Sigmoid colon (tissue), 7 donors: ENCODE results near the gene CFLAR. TPM values are rescaled to one million over a fixed set of nuclear protein-coding genes. Genes with fewer than 3 reads are reported as not detected.

ENCODE experiments used
- DNase-seq: peaks from one replicate; pipeline ENCODE4 v3.0.0-alpha.2; 2019
- H3K27ac ChIP-seq, 4 donors: fragments of 200-600 bp; sonication (generic); one replicate each; pipeline ENCODE4 v1.5.1; 2016 to 2019; ENCODE audit warnings: mild to moderate bottlenecking in 1 of 4
- H3K27me3 ChIP-seq, 3 donors: fragments of 200-600 bp; sonication (generic); one replicate each; pipeline ENCODE4 v1.5.1; 2019; ENCODE audit warnings: mild to moderate bottlenecking in 1 of 3
- H3K36me3 ChIP-seq, 4 donors: fragments of 200-600 bp; sonication (generic); one replicate each; pipeline ENCODE4 v1.5.1; 2016 to 2019
- H3K4me1 ChIP-seq, 4 donors: fragments of 200-600 bp; sonication (generic); one replicate each; pipeline ENCODE4 v1.5.1; 2017 to 2019
- H3K4me3 ChIP-seq, 4 donors: fragments of 200-600 bp; sonication (generic); one replicate each; pipeline ENCODE4 v1.5.1; 2017 to 2019; ENCODE audit warnings: mild to moderate bottlenecking in 2 of 4, moderate library complexity in 1 of 4
- H3K9me3 ChIP-seq, 4 donors: fragments of 200-600 bp in 3 of 4; sonication (generic) in 3 of 4; one replicate each; pipeline versions ENCODE4 v1.5.1 to v1.6.1; 2013 to 2019
- CTCF ChIP-seq, 4 experiments: fragments of 450-650 bp in 3 of 4; fragments of 200-600 bp in 1 of 4; IDR thresholded peaks; one replicate each; pipeline ENCODE4 v1.5.1; 2016 to 2019; ENCODE audit warnings: antibody characterized with exemption in 4 of 4, mild to moderate bottlenecking in 3 of 4, moderate library complexity in 2 of 4
- EP300 ChIP-seq, 4 donors: sonication (generic); formaldehyde crosslinking; IDR thresholded peaks; one replicate each; pipeline ENCODE4 v1.6.1; 2017; ENCODE audit warnings: antibody characterized with exemption in 4 of 4
- POLR2A ChIP-seq, 2 donors: fragments of 450-650 bp; IDR thresholded peaks; one replicate each; pipeline ENCODE4 v1.6.1; 2016; ENCODE audit warnings: antibody characterized with exemption in 2 of 2, mild to moderate bottlenecking in 2 of 2, moderate library complexity in 2 of 2
- POLR2AphosphoS5 ChIP-seq, 4 donors: sonication (generic); formaldehyde crosslinking; IDR thresholded peaks; one replicate each; pipeline ENCODE4 v1.6.1; 2017; ENCODE audit warnings: antibody characterized with exemption in 4 of 4
- WGBS, 2 donors: extraction: QIAGEN DNeasy Blood & Tissue Kit; methylation state at CpG; one replicate each; pipeline ENCODE4 v1.1.7; 2013; 5-methylcytosine and 5-hydroxymethylcytosine counted together
- intact Hi-C: fragments of 100-400 bp; cut with DNase I; formaldehyde crosslinking; loops from one replicate; pipeline ENCODE4 v1.15.1; 2023
- polyA plus RNA-seq, 3 donors: library from polyadenylated mRNA; stranded (reverse); fragments of 200-250 nt; gene quantifications; one replicate each; pipeline ENCODE4 v1.2.3, GENCODE V29; 2013
- total RNA-seq, 4 donors: library from RNA; depleted of rRNA; stranded (reverse); fragments of >200 nt; gene quantifications; one replicate each; pipeline ENCODE4 v1.1.0, GENCODE V29; 2016
- donor health status: healthy with polysubstance abuse.
- donor health status: Bipolar disorder and iron deficiency.
- donor health status: healthy.

The CFLAR gene
- total and polyA plus RNA-seq, 7 donors = 32.4 to 243 (median 113) TPM

- WGBS, 2 donors = 50 to 76% methylated on average over 4 of the region's 4 CpGs
- TF ChIP-seq POLR2A (IDR thresholded peaks at IDR 0.05) (no peak), CTCF (IDR thresholded peaks at IDR 0.05) (no peak), POLR2AphosphoS5 (IDR thresholded peaks at IDR 0.05) (peak in 1 of 4 donors; percentile 38)
- no peaks in the 10 kb centered on the region for H3K4me1 ChIP-seq
- H3K27ac ChIP-seq = peak overlapping the region in 1 of 4 donors; percentile 43
- H3K9me3 ChIP-seq = no peaks in the 10 kb centered on the region
- no peaks in the 10 kb centered on the region for H3K36me3 ChIP-seq
- intact Hi-C loops = no loop called here
- no peak overlapping the region for H3K4me3 ChIP-seq
- H3K27me3 ChIP-seq = no peaks in the 10 kb centered on the region
- no peak for DNase-seq
Measured at GRCh38 chr2:201191132-201191875, 75.3 kb downstream of the CFLAR start.

- Histone ChIP-seq H3K4me1 (no peaks in the 10 kb centered on the region), H3K27me3 (no peaks in the 10 kb centered on the region), H3K4me3 (no peak overlapping the region), H3K27ac (no peak overlapping the region), H3K36me3 (no peaks in the 10 kb centered on the region), H3K9me3 (no peaks in the 10 kb centered on the region)
- 21 to 24% methylated on average over 3 of the region's 3 CpGs for WGBS, 2 donors
- no peak for TF ChIP-seq POLR2AphosphoS5 (IDR thresholded peaks at IDR 0.05)
- no peak for TF ChIP-seq CTCF (IDR thresholded peaks at IDR 0.05)
- intact Hi-C loops = no loop called here
- no peak for DNase-seq
Measured at GRCh38 chr2:201194097-201194496, 78.1 kb downstream of the CFLAR start.

GRCh38 chr2:201195331-201195730, 79.4 kb downstream of the CFLAR start:
- Histone ChIP-seq H3K4me3 (no peak overlapping the region), H3K27me3 (no peaks in the 10 kb centered on the region), H3K4me1 (no peaks in the 10 kb centered on the region), H3K9me3 (no peaks in the 10 kb centered on the region), H3K27ac (no peak overlapping the region), H3K36me3 (no peaks in the 10 kb centered on the region)
- WGBS, 2 donors = 66 to 80% methylated on average over 3 of the region's 3 CpGs
- no peak for DNase-seq
- TF ChIP-seq EP300 (IDR thresholded peaks at IDR 0.05) (no peak), POLR2AphosphoS5 (IDR thresholded peaks at IDR 0.05) (no peak), CTCF (IDR thresholded peaks at IDR 0.05) (no peak), POLR2A (IDR thresholded peaks at IDR 0.05) (no peak)
- intact Hi-C loops = no loop called here

- Histone ChIP-seq H3K4me1 (no peaks in the 10 kb centered on the region), H3K27ac (no peak overlapping the region), H3K27me3 (no peaks in the 10 kb centered on the region), H3K4me3 (no peak overlapping the region), H3K36me3 (no peaks in the 10 kb centered on the region), H3K9me3 (no peaks in the 10 kb centered on the region)
- intact Hi-C loops = no loop called here
- TF ChIP-seq EP300 (IDR thresholded peaks at IDR 0.05) = no peak
- no peak for TF ChIP-seq CTCF (IDR thresholded peaks at IDR 0.05)
- no peak for TF ChIP-seq POLR2AphosphoS5 (IDR thresholded peaks at IDR 0.05)
- TF ChIP-seq POLR2A (IDR thresholded peaks at IDR 0.05) = no peak
- 52 to 72% methylated on average over 3 of the region's 3 CpGs for WGBS, 2 donors
- no peak for DNase-seq
Measured at GRCh38 chr2:201196003-201196402, 80.0 kb downstream of the CFLAR start.

GRCh38 chr2:201196803-201197202, 80.8 kb downstream of the CFLAR start:
- no peaks in the 10 kb centered on the region for H3K27me3 ChIP-seq
- intact Hi-C loops = no loop called here
- no peak overlapping the region for H3K27ac ChIP-seq
- DNase-seq = no peak
- H3K4me3 ChIP-seq = no peak overlapping the region
- no peaks in the 10 kb centered on the region for H3K9me3 ChIP-seq
- 98 to 100% methylated on average over 1 of the region's 1 CpG for WGBS, 2 donors
- H3K4me1 ChIP-seq = no peaks in the 10 kb centered on the region
- no peaks in the 10 kb centered on the region for H3K36me3 ChIP-seq
- no peak for TF ChIP-seq POLR2AphosphoS5 (IDR thresholded peaks at IDR 0.05)
- no peak for TF ChIP-seq CTCF (IDR thresholded peaks at IDR 0.05)
- no peak for TF ChIP-seq POLR2A (IDR thresholded peaks at IDR 0.05)
- TF ChIP-seq EP300 (IDR thresholded peaks at IDR 0.05) = no peak
